ENCODE measurements around the gene WASHC4.
A peak's percentile ranks its signal among the peaks of the same experiment; 100 is the strongest.

Gene WASHC4, protein sequence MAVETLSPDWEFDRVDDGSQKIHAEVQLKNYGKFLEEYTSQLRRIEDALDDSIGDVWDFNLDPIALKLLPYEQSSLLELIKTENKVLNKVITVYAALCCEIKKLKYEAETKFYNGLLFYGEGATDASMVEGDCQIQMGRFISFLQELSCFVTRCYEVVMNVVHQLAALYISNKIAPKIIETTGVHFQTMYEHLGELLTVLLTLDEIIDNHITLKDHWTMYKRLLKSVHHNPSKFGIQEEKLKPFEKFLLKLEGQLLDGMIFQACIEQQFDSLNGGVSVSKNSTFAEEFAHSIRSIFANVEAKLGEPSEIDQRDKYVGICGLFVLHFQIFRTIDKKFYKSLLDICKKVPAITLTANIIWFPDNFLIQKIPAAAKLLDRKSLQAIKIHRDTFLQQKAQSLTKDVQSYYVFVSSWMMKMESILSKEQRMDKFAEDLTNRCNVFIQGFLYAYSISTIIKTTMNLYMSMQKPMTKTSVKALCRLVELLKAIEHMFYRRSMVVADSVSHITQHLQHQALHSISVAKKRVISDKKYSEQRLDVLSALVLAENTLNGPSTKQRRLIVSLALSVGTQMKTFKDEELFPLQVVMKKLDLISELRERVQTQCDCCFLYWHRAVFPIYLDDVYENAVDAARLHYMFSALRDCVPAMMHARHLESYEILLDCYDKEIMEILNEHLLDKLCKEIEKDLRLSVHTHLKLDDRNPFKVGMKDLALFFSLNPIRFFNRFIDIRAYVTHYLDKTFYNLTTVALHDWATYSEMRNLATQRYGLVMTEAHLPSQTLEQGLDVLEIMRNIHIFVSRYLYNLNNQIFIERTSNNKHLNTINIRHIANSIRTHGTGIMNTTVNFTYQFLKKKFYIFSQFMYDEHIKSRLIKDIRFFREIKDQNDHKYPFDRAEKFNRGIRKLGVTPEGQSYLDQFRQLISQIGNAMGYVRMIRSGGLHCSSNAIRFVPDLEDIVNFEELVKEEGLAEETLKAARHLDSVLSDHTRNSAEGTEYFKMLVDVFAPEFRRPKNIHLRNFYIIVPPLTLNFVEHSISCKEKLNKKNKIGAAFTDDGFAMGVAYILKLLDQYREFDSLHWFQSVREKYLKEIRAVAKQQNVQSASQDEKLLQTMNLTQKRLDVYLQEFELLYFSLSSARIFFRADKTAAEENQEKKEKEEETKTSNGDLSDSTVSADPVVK

DNA sequence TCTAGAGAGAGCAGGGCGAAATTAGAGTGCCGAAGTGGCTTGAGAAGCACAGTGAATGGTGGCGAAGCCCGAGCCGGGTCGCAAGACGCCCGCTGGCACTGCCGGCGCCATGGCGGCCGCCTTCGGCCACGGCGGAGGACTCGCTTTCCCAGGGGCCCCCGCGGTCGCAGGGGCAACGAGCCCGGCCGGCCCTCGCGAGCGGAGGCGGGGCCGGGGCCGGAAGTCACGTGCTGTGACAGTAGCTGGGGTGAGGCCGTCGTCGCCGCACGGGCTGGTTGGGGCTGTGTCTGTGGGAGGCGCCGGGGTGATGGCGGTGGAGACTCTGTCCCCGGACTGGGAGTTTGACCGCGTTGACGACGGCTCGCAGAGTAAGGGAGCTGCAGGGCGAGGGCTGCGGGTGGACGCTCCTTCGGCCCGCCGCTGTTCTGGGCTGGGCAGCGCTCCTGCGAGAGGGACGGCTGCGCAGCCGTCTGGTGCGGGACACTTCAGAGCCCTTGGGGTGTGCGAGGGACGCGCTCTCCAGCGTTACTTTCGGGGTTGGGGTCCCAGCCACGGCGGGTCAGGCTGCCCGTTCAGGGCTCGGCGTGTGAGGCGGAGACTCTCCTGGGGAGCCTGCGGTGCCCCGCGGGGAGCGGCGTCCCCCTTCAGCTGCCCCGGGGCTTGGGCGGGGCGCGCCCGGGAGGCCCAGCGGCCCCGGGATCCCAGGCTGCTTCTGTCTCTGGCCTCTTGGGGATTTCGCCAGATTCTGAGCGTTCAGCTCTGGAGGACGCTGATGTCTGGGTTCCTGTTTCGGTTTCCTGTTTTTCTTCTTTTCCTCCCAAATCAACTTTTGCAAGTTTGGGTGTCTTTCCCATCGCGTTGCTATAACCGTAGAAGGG is at the start of gene WASHC4:
Gene WASHC4, plus strand, starts transcription at position 238 of the 878 bp plus-strand sequence. Its CDS starts 70 bp downstream, at position 308.
- DNase-seq: peak; percentile 66 to 99 (median 93)

DNA sequence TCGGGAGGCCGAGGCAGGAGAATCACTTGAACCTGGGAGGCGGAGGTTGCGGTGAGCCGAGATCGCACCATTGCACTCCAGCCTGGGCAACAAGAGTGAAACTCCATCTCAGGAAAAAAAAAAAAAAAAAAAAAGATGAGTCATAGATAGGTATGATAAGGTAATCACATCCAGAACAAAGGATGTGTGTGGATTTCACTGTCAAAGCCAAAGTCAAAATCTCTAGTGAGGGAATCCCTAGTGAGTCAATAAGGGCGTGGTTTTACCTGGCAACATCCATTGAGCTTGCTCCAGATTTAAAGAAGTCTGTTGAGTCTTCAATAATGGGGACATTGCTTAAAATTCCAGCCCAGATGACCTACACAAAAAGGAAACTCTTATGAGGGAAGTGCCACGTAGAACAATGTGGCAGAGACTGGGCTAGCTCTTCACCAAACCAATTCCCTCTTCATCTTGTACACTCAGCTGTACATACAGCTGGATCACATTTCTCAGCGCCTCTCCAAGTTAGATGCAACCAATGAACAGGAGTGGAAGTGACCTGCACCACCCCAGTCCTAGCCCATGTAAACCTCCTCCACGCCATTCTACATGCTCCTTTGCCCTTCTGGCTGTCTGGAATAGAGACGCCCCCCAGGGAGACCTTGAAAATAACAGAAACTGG is 46.7 kb upstream of the WASHC4 start:
- no peak for DNase-seq

DNA sequence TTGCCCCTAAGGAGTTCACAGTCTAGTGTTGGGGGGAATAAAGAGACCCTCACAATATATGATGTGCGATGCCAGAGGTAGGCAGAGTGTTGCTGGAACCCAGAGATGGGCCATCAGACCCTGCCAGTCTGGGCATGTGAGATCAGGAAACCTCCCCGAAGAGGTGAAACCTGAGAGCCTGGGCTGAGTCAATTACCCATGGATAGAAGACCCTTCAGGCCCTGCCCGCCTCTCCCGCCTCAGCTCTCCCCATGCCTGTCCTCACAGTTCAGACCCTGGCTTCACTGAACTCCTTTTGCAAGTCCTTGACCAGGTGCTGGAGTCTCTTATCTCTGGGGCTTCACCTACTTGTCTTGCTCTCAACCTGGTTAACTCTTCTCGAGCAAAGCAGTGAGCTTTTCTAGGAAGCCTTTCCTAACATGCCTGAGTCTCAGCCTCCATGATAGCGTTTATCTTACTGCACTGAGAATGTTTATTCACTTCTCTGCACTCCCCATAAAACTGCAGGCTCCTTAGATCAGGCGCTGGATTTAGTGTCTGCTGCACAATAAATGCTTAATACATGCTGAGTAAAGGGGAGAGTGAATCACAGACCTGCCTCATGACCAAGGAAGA is 42.9 kb upstream of the WASHC4 start:
- DNase-seq: no peak

DNA sequence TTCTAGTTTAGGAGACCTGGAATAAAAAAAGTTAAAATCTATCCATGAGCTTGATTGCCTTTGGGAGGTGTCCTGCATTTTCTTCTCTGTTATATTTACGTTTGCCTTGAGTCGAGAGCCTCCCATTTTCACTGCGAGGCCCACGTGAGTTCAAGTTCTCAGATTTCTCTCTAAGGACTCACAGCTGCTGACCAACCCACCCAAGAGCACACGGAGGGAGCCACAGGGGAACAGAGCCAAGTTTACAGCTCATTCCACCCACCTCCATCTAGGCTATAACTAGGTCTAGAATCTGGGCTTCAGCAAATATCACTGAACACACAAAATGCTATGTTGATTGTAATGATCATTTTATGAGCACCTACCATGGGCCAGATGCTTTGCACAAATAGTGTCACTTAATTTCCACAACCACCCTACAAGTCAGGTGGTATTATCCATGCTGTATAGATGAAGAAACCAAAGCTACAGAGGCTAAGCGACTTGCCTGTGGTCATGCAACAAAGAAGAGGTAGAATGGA is 40.0 kb upstream of the WASHC4 start:
- peak in 1 of 51 donors; percentile 15 for DNase-seq

DNA sequence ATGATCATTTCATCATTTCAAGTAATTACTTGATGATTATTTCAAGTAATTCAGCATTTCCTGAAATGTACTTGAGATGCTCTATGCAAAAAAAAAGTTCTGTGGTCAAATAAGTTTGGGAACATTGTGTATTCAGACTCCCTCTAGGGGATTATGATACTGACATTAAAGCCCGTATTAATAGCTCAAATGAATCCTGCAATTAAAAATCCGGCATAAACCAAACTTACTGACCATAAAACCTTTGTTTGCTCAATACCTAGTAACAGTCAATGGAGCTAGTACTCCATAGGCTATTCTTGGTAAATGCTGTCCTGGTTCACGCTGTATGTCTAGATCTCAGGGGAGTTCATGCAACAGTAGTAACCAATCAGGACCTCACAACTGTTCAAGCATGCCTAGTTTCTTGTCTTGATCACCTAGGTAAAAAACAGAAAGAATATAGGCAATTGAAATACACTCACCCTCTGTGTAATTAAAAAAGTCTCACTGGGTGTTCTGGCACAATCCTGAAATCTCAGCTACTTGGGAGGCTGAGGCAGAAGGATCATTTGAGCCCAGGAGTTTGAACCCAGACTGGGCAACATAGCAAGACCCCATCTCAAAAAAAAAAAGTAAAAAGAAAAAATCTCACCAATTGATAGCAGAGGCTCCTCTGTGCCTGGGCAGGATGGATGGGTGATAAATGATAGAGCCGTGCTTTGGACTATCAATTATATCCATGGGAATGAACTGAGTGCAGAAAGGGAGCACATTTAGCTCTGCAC is 37.4 kb upstream of the WASHC4 start:
- DNase-seq: no peak

DNA sequence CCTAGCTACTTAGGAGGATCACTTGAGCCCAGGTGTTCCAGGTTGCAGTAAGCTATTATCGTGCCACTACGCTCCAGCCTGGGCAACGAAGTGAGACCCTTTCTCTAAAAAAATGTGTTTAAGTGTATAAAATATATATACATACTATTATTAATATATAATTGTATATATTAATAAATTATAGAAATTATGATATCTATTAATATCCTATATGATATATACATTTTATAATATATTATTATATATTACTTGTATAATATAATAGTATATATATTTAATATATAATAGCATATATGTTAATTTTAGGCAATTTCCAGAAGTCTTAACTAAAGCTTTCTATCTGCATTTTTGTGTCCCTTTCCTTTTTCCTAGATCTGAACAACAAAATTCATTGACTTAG is 35.5 kb upstream of the WASHC4 start:
- no peak for DNase-seq

DNA sequence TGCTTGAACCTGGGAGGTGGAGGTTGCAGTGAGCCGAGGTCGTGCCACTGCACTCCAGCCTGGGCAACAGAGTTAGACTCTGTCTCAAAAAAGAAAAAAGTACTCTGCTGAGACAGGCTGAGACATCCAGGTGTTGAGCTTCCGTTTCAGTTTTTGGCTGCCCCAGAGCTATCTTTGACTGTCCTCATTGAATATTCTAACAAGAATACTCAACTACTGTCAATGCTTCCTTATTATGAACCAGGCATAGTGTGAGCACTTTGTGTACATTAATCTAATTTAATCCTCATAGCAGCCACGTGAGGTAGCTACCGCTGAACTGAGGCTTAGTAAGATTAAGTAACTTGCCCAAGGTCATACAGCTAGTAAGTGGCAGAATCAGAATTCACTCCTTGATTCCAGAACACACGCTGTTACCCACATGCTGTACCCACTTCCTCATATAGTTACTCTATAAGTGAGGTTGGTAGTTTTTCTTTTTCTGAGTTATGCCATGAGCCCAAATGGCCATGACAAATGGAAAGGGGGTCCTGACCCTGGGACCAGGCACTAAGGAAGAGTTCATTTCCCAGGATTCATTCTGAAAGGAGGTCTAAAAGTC is 34.5 kb upstream of the WASHC4 start:
- DNase-seq: no peak

DNA sequence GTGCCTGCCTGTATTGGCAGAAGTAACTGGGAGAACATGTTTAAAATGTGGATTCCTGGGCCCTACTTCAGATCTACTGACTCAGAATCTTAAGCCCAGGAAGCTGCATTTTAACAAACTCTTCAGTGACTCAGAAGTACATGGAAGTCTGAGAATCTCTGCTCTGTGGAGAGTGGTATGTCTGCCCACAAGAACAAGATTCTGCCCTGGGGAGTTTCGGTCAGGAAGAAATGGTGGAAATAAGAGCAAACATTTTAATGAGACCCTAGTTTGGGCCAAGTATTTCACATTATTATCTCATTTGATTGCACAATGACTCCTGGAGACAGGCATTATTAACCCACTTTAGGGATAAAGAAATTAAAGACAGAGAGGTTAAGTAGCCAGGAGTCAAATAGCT is 31.4 kb upstream of the WASHC4 start:
- DNase-seq: no peak

DNA sequence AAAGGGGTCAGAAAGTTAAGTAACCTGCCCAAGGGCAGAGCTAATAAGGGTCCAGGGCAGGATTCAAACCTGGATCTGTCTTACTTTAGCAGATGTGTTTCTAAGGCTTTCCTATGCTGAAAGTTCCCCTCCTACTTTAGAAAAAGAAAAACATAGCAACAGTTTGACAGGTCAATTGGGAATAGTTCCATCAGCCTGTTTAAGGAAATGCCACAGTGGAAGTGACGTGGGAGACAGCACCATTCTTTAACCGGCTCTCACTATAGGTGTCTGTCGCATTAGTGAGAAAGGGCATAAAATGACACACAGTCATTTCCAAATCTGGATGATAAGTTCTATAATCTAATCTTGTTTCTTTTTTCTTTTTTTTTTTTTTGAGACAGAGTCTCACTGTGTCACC is 30.6 kb upstream of the WASHC4 start:
- DNase-seq: no peak

DNA sequence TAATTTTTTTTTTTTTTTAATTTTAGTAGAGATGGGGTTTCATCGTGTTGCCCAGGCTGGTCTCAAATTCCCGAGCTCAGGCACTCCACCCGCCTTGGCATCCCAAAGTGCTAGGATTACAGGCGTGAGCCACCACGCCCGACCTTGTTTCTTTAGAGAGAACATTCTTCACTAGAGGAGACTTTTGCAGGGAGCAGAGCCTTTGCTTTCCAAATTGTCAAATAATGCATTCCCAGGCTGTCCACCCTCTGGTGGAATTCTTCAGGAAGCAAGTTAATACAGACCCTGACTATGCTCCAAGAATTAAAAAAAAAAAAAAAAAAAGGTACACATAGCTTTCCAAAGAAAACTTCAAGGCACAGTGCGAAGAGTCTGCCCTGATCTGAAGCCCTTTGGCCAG is 30.1 kb upstream of the WASHC4 start:
- DNase-seq: no peak

DNA sequence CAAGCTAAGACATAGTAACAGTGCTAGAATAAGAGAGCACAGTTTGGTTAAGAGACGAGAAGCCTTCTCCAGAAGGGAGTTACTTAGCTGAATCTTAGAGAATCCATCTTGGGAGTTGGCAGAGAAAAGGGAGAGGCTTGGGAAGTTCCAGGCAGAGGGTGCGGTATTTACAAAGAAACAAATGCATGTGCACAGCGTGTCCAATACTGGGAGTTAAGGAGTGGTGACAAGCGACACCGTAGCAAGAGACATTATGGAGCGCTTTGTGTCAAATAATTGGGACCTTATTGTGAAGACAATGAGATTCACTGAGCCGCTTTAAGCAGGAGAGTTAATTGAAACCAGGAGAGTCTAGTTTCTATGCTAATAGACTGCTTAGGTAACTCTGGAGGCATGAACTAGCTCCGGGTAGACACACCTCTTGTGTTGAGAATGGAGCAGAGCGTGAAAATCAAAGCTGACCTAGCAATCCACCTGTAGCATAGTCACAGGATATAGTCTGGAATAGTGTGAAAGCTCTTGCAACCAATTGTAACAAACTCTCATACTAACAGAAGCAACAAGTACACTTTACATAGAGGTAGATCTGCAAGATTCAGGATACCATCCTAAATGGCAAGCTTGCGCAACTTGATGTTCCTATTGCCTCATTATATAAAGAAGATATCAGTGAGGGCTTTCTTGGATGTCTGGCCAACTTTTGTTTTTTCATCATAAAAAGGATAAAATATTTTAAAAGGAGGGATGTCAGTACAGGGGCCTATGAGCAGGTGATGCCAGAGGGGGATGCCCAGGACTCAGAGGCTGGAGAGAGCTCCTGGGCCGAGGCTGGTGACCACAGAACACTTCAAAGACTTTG is 28.6 kb upstream of the WASHC4 start:
- no peak for DNase-seq

DNA sequence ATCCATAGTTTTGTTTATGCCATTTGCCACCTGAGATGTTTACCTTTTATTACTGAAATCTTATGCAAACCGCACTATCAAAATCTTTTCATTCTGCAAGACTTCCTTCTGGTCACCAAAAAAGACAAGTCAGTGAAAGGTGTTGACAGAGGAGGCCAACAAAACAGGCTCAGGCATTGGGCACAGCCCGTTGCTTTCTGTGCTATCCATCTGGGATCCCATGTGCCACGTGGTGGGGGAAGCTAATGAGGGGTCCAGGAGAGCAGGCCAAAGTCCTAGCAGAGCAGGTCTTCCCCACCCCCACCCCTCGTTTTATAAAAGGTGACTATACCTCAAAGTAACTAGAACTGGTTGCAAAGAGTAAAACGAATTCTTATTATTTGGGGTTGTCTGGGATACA is 24.5 kb upstream of the WASHC4 start:
- no peak for DNase-seq

DNA sequence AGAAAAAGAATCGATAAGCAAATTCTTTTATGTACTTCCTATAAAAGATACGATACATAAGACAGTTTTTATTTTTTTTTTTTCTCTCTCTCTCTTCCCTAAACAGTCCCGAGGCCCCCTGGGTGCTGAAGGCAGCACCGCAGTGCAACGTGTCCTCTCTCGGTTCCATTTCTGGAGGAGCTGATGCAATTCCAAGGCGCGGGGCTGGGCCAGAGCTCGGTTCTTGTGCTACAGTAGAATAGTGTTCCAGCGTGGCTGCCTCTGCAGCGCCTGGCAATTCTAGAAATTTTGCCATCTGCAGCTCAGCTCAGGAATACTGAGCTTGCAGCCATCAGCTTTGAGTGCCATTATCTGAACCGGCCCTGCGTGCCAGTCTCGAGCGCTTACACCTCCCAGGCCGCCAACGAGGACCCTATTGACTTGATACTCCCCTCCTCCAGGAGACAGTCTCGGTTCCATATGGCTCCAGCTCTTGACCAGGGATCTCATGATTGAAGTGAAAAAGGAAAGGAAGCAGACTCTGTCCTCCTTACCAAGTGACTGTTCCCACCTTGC is 23.9 kb upstream of the WASHC4 start:
- peak in 42 of 51 donors; percentile 6 to 62 (median 22) for DNase-seq

DNA sequence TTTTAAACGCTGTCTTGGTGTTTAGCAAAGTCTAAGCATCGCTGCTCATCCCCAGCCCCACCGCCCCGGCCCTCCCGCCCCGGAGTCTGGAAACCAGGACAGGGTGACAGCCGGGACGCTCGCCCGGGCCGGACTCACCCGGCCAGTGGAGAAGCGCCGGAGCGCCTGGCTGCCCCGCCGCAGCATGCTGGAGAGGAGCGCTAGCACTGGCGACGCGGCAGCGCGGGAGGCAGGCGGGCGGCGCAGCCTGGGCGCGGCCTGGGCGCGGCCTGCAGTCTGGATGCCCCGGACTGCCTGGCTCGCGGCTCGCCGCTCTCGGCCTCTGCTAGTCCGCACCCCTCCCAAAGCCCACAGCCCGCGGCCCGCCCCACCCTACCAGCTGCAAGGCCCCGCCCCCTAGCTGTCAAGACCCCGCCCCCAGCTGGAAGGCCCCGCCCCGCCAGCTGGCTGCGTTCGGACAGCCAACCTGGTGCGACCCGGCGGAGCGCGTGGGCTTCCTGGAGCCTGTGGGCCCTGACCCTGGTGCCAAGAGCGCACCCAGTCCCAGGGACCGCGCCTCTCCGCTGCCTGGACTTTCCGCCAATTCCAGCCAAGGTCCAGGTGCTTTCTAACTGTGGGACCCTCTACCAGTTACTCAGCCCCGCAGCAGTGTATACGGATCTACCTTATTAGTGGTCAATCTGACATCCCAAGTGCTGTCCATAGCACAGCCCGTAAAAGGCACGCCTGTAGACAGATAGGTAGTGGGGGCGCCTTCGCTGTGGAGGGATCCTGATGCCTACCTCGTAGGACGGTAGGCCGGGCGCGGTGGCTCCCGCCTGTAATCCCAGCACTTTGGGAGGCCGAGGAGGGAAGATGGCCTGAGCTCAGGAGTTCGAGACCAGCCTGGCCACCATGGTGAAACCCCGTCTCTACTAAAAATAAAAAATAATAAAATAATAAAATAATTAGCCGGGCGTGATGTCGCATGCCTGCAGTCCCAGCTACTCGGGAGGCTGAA is 23.0 kb upstream of the WASHC4 start, which contains the start of gene ALDH1L2:
Gene ALDH1L2, minus strand, starts transcription at position 208 of the 1,000 bp plus-strand sequence. Its CDS starts 22 bp downstream, at position 186.
- DNase-seq: peak in 49 of 51 donors; percentile 11 to 88 (median 60)

DNA sequence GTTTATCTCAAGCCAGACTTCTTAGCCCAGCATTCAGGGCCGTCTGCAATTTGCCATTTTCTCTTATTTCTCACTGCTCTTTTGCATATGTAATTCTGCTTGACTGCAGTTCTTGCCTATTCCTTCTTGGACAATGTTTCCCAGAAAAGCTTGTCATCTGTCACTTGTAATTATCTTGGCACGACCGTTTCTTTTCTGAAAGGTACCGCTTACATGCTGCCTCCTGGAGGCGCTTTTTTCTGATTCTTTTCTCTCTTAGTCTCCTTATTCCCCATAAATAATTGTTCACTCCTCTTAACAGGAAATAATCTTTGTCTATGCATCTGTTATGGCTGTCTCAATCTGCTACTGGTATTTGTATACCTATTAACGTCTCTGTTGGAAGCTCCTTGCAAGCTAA is 22.0 kb upstream of the WASHC4 start:
- DNase-seq: no peak

DNA sequence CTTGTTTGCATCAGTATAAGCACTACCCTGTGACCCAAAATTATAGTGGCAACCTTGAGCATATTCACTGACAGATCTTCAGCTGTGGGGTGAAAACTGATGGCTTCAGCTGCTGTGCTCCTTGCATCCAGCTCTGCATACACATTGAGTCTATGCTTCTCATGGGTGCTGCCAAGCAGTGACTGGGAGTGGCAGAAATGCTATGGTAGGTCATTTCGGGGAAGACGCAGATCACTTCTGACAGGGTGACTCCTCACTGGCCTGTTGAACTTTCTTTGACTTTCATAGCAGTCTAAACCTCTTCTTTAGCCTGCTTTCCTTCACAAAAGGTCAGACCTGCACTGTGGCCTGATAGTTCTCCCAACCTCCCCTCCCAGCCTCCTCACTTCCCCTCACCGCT is 17.7 kb upstream of the WASHC4 start:
- DNase-seq: no peak
